Measurements from ENCODE around the gene NLRP10. TPM values are rescaled to one million over a fixed set of nuclear protein-coding genes. Genes with fewer than 3 reads are reported as not detected.
"Not testable (repeated sequence)": the region's sequence is repeated elsewhere in the genome, so short reads cannot be mapped to it uniquely, and the experiment has no call there.

NLRP10 gene
- total RNA-seq, 1 donor from 2014 or later, result not detected

DNA sequence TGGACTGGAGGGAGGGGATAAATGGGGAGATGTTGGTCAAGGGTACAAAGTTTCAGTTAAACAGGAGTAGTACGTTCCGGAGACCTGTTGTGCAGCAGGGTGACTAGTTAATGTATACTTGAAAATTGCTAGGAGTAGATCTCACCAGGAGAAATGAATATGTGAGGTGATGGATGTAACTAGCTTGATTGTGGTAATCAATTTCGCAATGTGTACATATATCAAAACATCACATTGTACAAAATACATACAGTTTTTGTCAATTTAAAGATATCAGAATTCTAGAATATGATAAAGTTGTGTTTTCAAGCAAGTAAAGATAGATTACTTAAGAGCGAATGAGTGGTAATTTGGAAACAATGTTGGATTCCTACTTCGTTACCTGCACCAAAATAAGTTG lies 35.1 kb upstream of the NLRP10 start:
- DNase-seq, result no peak
- Histone ChIP-seq H3K9me3 (replicated peaks) (no peaks in the 10 kb centered on the region), H3K27me3 (ENCODE audit: low read depth) (no peaks in the 10 kb centered on the region), H3K36me3 (peaks cover 44% of the 10 kb centered on the region), H3K27ac (replicated peaks) (no peak overlapping the region), H3K4me3 (no peak overlapping the region), H3K4me1 (peaks cover 2% of the 10 kb centered on the region)
- intact Hi-C loops (cut with micrococcal nuclease), result no loop called here
- TF ChIP-seq, protein P1, sequence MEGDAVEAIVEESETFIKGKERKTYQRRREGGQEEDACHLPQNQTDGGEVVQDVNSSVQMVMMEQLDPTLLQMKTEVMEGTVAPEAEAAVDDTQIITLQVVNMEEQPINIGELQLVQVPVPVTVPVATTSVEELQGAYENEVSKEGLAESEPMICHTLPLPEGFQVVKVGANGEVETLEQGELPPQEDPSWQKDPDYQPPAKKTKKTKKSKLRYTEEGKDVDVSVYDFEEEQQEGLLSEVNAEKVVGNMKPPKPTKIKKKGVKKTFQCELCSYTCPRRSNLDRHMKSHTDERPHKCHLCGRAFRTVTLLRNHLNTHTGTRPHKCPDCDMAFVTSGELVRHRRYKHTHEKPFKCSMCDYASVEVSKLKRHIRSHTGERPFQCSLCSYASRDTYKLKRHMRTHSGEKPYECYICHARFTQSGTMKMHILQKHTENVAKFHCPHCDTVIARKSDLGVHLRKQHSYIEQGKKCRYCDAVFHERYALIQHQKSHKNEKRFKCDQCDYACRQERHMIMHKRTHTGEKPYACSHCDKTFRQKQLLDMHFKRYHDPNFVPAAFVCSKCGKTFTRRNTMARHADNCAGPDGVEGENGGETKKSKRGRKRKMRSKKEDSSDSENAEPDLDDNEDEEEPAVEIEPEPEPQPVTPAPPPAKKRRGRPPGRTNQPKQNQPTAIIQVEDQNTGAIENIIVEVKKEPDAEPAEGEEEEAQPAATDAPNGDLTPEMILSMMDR (IDR thresholded peaks at IDR 0.05; ENCODE audit: borderline replicate concordance), result no peak

DNA sequence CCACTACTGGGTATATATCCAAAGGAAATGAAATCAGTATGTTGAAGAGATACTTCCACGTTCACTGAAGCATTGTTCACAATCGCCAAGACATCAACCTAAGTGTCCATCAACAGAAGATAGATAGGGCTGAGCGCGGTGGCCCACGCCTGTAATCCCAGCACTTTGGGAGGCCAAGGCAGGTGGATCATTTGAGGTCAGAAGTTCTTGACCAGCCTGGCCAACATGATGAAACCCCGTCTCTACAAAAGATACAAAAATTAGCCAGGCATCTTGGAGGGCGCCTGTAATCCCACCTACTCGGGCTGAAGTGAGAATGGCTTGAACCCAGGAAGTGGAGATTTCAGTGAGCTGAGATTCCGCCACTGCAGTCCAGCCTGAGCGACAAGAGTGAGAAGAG lies 34.5 kb upstream of the NLRP10 start:
- TF ChIP-seq, protein P1 (IDR thresholded peaks at IDR 0.05; ENCODE audit: borderline replicate concordance), result no peak
- intact Hi-C loops (cut with micrococcal nuclease), result no loop called here
- peaks cover 50% of the 10 kb centered on the region for H3K36me3 ChIP-seq

DNA sequence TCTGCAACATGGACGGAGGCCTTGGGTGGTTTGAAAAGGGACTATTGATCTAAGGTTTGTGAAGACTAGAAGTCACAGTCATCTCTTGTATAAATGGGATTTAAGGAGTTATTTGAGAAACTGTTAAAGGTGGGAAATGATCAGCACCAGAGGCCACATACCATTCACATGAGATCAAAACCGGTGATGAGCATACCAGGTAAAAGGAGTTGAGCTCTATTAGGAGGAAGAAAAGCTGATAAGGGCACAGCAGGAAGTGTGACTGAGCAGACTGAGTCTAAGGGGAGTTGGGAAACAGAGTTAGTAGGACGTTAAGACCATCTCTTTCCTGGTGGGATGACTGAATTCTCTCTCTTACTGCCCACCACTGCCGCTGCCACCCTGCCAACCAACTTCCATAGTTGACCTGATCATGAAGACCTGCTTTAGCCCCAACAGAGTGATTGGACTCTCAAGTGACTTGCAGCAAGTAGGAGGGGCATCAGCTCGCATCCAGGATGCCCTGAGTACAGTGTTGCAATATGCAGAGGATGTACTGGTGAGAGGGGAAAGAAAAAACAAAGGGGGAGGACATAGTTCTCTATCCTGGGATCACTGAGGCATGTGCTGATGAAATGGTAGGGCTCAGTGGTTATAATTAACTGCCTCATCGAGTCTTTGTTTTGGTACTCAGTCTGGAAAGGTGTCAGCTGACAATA lies 29.5 kb upstream of the NLRP10 start:
- no peak for DNase-seq
- H3K27me3 ChIP-seq (ENCODE audit: low read depth), result no peaks in the 10 kb centered on the region
- peaks cover 91% of the 10 kb centered on the region for H3K36me3 ChIP-seq
- no peak overlapping the region for H3K4me3 ChIP-seq
- TF ChIP-seq, protein P1 (IDR thresholded peaks at IDR 0.05; ENCODE audit: borderline replicate concordance), result no peak
- H3K4me1 ChIP-seq, result peaks cover 21% of the 10 kb centered on the region
- H3K27ac ChIP-seq (replicated peaks), result no peak overlapping the region
- no peaks in the 10 kb centered on the region for H3K9me3 ChIP-seq (replicated peaks)
- intact Hi-C loops (cut with micrococcal nuclease), result no loop called here

More for the DNA sequence above, 34.5 kb upstream of the NLRP10 start:
- no peak overlapping the region for H3K4me3 ChIP-seq
- no peak for DNase-seq
- no peaks in the 10 kb centered on the region for H3K9me3 ChIP-seq (replicated peaks)
- no peak overlapping the region for H3K27ac ChIP-seq (replicated peaks)
- peaks cover 8% of the 10 kb centered on the region for H3K4me1 ChIP-seq
- no peaks in the 10 kb centered on the region for H3K27me3 ChIP-seq (ENCODE audit: low read depth)

DNA sequence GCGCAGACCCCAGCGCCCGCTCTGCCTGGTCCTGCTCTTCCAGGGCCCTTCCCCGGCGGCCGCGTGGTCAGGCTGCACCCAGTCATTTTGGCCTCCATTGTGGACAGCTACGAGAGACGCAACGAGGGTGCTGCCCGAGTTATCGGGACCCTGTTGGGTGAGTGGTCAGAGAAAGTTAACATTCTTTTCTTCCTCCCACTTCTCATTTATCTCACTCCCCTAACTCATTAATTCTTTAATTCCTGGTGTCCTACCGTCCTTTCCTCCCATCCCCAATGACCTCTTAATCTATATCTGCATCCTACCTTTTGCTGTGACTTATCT lies 22.3 kb upstream of the NLRP10 start:
- Histone ChIP-seq H3K4me1 (peaks cover 43% of the 10 kb centered on the region), H3K4me3 (peak overlapping the region; percentile 83), H3K36me3 (peaks cover 28% of the 10 kb centered on the region), H3K27ac (replicated peaks) (peak overlapping the region; percentile 82)
- H3K27me3 ChIP-seq (ENCODE audit: low read depth); H3K9me3 ChIP-seq (replicated peaks); DNase-seq: not testable (repeated sequence)
- intact Hi-C loops (cut with micrococcal nuclease), result loop anchor here (2.0 kb wide), 1 partner anchor 93 kb away; no protein-coding TSS in a partner anchor

DNA sequence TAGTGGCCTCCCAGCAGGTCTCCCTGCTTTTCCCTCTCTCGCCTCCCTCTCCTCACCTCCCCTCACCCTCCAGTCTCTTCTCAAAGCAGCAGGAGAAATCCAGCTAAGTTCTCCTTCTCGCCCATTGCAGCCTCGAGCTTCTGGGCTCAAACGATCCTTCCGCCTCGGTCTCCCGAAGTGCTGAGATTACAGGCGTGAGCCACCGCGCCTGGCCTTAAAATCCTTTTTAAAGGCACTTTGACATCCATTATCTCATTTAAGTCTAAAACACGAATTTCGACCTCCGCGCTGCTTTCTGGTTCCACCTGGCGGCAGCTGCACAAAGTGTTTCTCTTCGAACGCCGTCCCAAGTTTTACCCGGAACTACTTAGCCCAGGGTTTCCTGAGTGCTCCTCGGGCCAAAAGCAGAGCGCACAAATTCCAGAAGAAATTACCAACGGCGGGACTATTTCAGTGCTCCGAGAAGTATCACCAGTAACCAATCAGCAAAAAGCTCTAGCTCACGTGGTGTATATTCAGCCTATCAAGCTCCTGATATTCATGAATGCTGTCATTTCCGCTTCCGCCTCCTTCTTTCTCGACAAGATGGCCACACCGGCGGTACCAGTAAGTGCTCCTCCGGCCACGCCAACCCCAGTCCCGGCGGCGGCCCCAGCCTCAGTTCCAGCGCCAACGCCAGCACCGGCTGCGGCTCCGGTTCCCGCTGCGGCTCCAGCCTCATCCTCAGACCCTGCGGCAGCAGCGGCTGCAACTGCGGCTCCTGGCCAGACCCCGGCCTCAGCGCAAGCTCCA lies 21.7 kb upstream of the NLRP10 start, which contains the start of gene EIF3F:
Gene EIF3F, plus strand, starts transcription at position 570 of the 792 bp plus-strand sequence. Its CDS starts 16 bp downstream, at position 586.
- TF ChIP-seq, protein P1 (IDR thresholded peaks at IDR 0.05; ENCODE audit: borderline replicate concordance), result peak; percentile 91
- Histone ChIP-seq H3K9me3 (replicated peaks) (no peaks in the 10 kb centered on the region), H3K4me3 (peak within 1 kb of the TSS; percentile 83), H3K4me1 (peaks cover 43% of the 10 kb centered on the region), H3K27ac (replicated peaks) (peak within 1 kb of the TSS; percentile 82), H3K27me3 (ENCODE audit: low read depth) (no peaks in the 10 kb centered on the region), H3K36me3 (peaks cover 23% of the 10 kb centered on the region)
- DNase-seq, result peak; percentile 84
- intact Hi-C loops (cut with micrococcal nuclease), result loop anchor here (2.0 kb wide), 1 partner anchor 92 kb away; no protein-coding TSS in a partner anchor

Data from left ventricle myocardium inferior (tissue), 1 donor.